ENCODE data around the gene PRRX2.

- TF ChIP-seq TOX (CRISPR knock-in tag; IDR thresholded peaks at IDR 0.05; ENCODE audit: borderline replicate concordance) = no peak
- TF ChIP-seq, protein P1, sequence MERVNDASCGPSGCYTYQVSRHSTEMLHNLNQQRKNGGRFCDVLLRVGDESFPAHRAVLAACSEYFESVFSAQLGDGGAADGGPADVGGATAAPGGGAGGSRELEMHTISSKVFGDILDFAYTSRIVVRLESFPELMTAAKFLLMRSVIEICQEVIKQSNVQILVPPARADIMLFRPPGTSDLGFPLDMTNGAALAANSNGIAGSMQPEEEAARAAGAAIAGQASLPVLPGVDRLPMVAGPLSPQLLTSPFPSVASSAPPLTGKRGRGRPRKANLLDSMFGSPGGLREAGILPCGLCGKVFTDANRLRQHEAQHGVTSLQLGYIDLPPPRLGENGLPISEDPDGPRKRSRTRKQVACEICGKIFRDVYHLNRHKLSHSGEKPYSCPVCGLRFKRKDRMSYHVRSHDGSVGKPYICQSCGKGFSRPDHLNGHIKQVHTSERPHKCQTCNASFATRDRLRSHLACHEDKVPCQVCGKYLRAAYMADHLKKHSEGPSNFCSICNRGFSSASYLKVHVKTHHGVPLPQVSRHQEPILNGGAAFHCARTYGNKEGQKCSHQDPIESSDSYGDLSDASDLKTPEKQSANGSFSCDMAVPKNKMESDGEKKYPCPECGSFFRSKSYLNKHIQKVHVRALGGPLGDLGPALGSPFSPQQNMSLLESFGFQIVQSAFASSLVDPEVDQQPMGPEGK (CRISPR knock-in tag; IDR thresholded peaks at IDR 0.05; ENCODE audit: borderline replicate concordance) = no peak
- no peak for TF ChIP-seq ARNTL (CRISPR knock-in tag; IDR thresholded peaks at IDR 0.05; ENCODE audit: borderline replicate concordance, low read depth)
Observed at GRCh38 chr9:129669946-129670345, 4.5 kb downstream of the PRRX2 start.
